ENCODE measurements around the gene TYRP1. TPM values are rescaled to one million over a fixed set of nuclear protein-coding genes. Genes with fewer than 3 reads are reported as not detected.

Gene TYRP1
- total RNA-seq, 4 donors from 2014 or later, result 0.84 to 10.3 (median 1.6) TPM

GRCh38 chr9:12698266-12698665, 5.1 kb downstream of the TYRP1 start:
- in situ Hi-C loops (cut with MboI; ENCODE audit: low sequenced_read_pairs in 4 of 4) (no loop called here), intact Hi-C loops (cut with DNase I; ENCODE audit: low total_unique reads) (no loop called here)
- Histone ChIP-seq H3K27me3 (no peaks in the 10 kb centered on the region), H3K4me3 (no peak overlapping the region), H3K4me1 (peaks cover 0 to 24% of the 10 kb centered on the region in 2 donors), H3K36me3 (no peaks in the 10 kb centered on the region), H3K9me3 (no peaks in the 10 kb centered on the region), H3K27ac (no peak overlapping the region)
- no peak for TF ChIP-seq POLR2A (IDR thresholded peaks at IDR 0.05)
- TF ChIP-seq, protein P1, sequence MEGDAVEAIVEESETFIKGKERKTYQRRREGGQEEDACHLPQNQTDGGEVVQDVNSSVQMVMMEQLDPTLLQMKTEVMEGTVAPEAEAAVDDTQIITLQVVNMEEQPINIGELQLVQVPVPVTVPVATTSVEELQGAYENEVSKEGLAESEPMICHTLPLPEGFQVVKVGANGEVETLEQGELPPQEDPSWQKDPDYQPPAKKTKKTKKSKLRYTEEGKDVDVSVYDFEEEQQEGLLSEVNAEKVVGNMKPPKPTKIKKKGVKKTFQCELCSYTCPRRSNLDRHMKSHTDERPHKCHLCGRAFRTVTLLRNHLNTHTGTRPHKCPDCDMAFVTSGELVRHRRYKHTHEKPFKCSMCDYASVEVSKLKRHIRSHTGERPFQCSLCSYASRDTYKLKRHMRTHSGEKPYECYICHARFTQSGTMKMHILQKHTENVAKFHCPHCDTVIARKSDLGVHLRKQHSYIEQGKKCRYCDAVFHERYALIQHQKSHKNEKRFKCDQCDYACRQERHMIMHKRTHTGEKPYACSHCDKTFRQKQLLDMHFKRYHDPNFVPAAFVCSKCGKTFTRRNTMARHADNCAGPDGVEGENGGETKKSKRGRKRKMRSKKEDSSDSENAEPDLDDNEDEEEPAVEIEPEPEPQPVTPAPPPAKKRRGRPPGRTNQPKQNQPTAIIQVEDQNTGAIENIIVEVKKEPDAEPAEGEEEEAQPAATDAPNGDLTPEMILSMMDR (IDR thresholded peaks at IDR 0.05 in 4 of 5, conservative IDR thresholded peaks at IDR 0.05 in 1 of 5), result no peak
- DNase-seq, result no peak
- ATAC-seq, result no peak

GRCh38 chr9:12698986-12699385, 5.8 kb downstream of the TYRP1 start:
- H3K27me3 ChIP-seq, result no peaks in the 10 kb centered on the region
- TF ChIP-seq, protein P1 (IDR thresholded peaks at IDR 0.05 in 4 of 5, conservative IDR thresholded peaks at IDR 0.05 in 1 of 5), result no peak
- no peak for TF ChIP-seq POLR2A (IDR thresholded peaks at IDR 0.05)
- H3K4me1 ChIP-seq, result peaks cover 0 to 24% of the 10 kb centered on the region in 2 donors
- no peak overlapping the region for H3K4me3 ChIP-seq
- no peak for ATAC-seq
- intact Hi-C loops (cut with DNase I; ENCODE audit: low total_unique reads) (no loop called here), in situ Hi-C loops (cut with MboI; ENCODE audit: low sequenced_read_pairs in 4 of 4) (no loop called here)
- H3K36me3 ChIP-seq, result no peaks in the 10 kb centered on the region
- no peaks in the 10 kb centered on the region for H3K9me3 ChIP-seq
- no peak overlapping the region for H3K27ac ChIP-seq
- DNase-seq, result no peak

GRCh38 chr9:12699529-12699928, 6.3 kb downstream of the TYRP1 start:
- Histone ChIP-seq H3K4me3 (no peak overlapping the region), H3K27me3 (no peaks in the 10 kb centered on the region), H3K4me1 (peaks cover 0 to 24% of the 10 kb centered on the region in 2 donors), H3K27ac (no peak overlapping the region), H3K9me3 (no peaks in the 10 kb centered on the region), H3K36me3 (no peaks in the 10 kb centered on the region)
- intact Hi-C loops (cut with DNase I; ENCODE audit: low total_unique reads) (no loop called here), in situ Hi-C loops (cut with MboI; ENCODE audit: low sequenced_read_pairs in 4 of 4) (no loop called here)
- ATAC-seq (no peak), DNase-seq (no peak)
- TF ChIP-seq POLR2A (IDR thresholded peaks at IDR 0.05), result no peak
- TF ChIP-seq, protein P1 (IDR thresholded peaks at IDR 0.05 in 4 of 5, conservative IDR thresholded peaks at IDR 0.05 in 1 of 5), result no peak

GRCh38 chr9:12701126-12701525, 7.9 kb downstream of the TYRP1 start:
- TF ChIP-seq, protein P1 (IDR thresholded peaks at IDR 0.05 in 4 of 5, conservative IDR thresholded peaks at IDR 0.05 in 1 of 5), result no peak
- TF ChIP-seq POLR2A (IDR thresholded peaks at IDR 0.05), result no peak
- ATAC-seq (no peak), DNase-seq (no peak)
- in situ Hi-C loops (cut with MboI; ENCODE audit: low sequenced_read_pairs in 4 of 4), result loop anchor here in 2 of 4 donors (25.0 kb wide), 2 partner anchors 111 to 386 kb away; no protein-coding TSS in a partner anchor
- H3K27me3 ChIP-seq, result no peaks in the 10 kb centered on the region
- H3K9me3 ChIP-seq, result no peaks in the 10 kb centered on the region
- H3K4me1 ChIP-seq, result peaks cover 0 to 15% of the 10 kb centered on the region in 2 donors
- H3K4me3 ChIP-seq, result no peak overlapping the region
- H3K27ac ChIP-seq, result no peak overlapping the region
- intact Hi-C loops (cut with DNase I; ENCODE audit: low total_unique reads), result no loop called here
- no peaks in the 10 kb centered on the region for H3K36me3 ChIP-seq
